GM19043 (cell line): ENCODE results near the gene TTC39C.
"Not testable (repeated sequence)": the region's sequence is repeated elsewhere in the genome, so short reads cannot be mapped to it uniquely, and the experiment has no call there.

Experiments used
- ATAC-seq: cut with Tn5 transposase; IDR thresholded peaks from one replicate; pipeline ENCODE4 v1.9.1; 2021; ENCODE audit warnings: low read depth; ENCODE audit not compliant: unreplicated experiment

The TTC39C gene

GRCh38 chr18:24118750-24119577 is 104.4 kb downstream of the TTC39C start:
- peak; percentile 52 for ATAC-seq

- ATAC-seq = no peak
Measured at GRCh38 chr18:24120676-24121075, 106.1 kb downstream of the TTC39C start.

- ATAC-seq = no peak
Measured at GRCh38 chr18:24121625-24122024, 107.1 kb downstream of the TTC39C start.

- ATAC-seq = no peak
Measured at GRCh38 chr18:24126155-24126961, 111.8 kb downstream of the TTC39C start.

GRCh38 chr18:24127735-24128134 is 113.2 kb downstream of the TTC39C start:
- ATAC-seq = no peak

GRCh38 chr18:24128700-24129099 is 114.1 kb downstream of the TTC39C start:
- ATAC-seq = no peak

GRCh38 chr18:24130494-24130893 is 115.9 kb downstream of the TTC39C start:
- no peak for ATAC-seq

GRCh38 chr18:24136967-24137373 is 122.4 kb downstream of the TTC39C start:
- no peak for ATAC-seq

GRCh38 chr18:24138409-24138788 is 123.8 kb downstream of the TTC39C start:
- ATAC-seq = peak; percentile 8

- ATAC-seq = peak; percentile 78
Measured at GRCh38 chr18:24138789-24139616, 124.4 kb downstream of the TTC39C start, which contains the start of gene CABYR. TSS of gene CABYR (plus strand) at chr18:24139062. CDS start at chr18:24143115, 4,053 bp downstream.

GRCh38 chr18:24140697-24141096 is 126.1 kb downstream of the TTC39C start:
- ATAC-seq = no peak

GRCh38 chr18:24142376-24142775 is 127.8 kb downstream of the TTC39C start:
- ATAC-seq = no peak

GRCh38 chr18:24149591-24149990 is 135.0 kb downstream of the TTC39C start:
- not testable (repeated sequence) for ATAC-seq

GRCh38 chr18:24153397-24153796 is 138.8 kb downstream of the TTC39C start:
- ATAC-seq = no peak

GRCh38 chr18:24157855-24158254 is 143.3 kb downstream of the TTC39C start:
- ATAC-seq = no peak

- no peak for ATAC-seq
Measured at GRCh38 chr18:24160086-24160485, 145.5 kb downstream of the TTC39C start.

- ATAC-seq = no peak
Measured at GRCh38 chr18:24161304-24161703, 146.8 kb downstream of the TTC39C start.

GRCh38 chr18:24168496-24168895 is 153.9 kb downstream of the TTC39C start:
- no peak for ATAC-seq

- no peak for ATAC-seq
Measured at GRCh38 chr18:24170360-24170759, 155.8 kb downstream of the TTC39C start.

GRCh38 chr18:24173997-24174396 is 159.4 kb downstream of the TTC39C start:
- no peak for ATAC-seq
